Spleen (tissue), 11 donors: ENCODE data around the gene HMCN1. TPM values are rescaled to one million over a fixed set of nuclear protein-coding genes. Genes with fewer than 3 reads are reported as not detected.

Experiments used
- DNase-seq: peaks from one replicate; pipeline ENCODE4 v3.0.0-alpha.2; 2020
- H3K27ac ChIP-seq, 8 donors: fragments of 200-600 bp; sonication (generic) in 7 of 8; 1 replicate in 4 of 8; 2 replicates in 4 of 8; pipeline versions ENCODE4 v1.5.0 to v1.8.0; 2016 to 2021; ENCODE audit warnings: inconsistent platforms in 4 of 8, mild to moderate bottlenecking in 4 of 8, moderate library complexity in 1 of 8
- H3K27me3 ChIP-seq, 7 donors: fragments of 200-600 bp; sonication (generic) in 6 of 7; replicated peaks in 1 of 7; 1 replicate in 4 of 7; 2 replicates in 3 of 7; pipeline versions ENCODE4 v1.5.0 to v1.8.0; 2016 to 2021; ENCODE audit warnings: inconsistent platforms in 3 of 7, mild to moderate bottlenecking in 1 of 7
- H3K36me3 ChIP-seq, 6 donors: fragments of 200-600 bp; sonication (generic) in 5 of 6; 1 replicate in 4 of 6; 2 replicates in 2 of 6; pipeline versions ENCODE4 v1.5.0 to v1.8.0; 2016 to 2021; ENCODE audit warnings: inconsistent platforms in 2 of 6
- H3K4me1 ChIP-seq, 6 donors: fragments of 200-600 bp; sonication (generic) in 5 of 6; 1 replicate in 3 of 6; 2 replicates in 3 of 6; pipeline versions ENCODE4 v1.5.0 to v1.8.0; 2016 to 2021; ENCODE audit warnings: inconsistent platforms in 3 of 6
- H3K4me3 ChIP-seq, 8 donors: fragments of 200-600 bp; sonication (generic) in 7 of 8; 1 replicate in 4 of 8; 2 replicates in 4 of 8; pipeline versions ENCODE4 v1.5.0 to v1.8.0; 2016 to 2021; ENCODE audit warnings: inconsistent platforms in 4 of 8, mild to moderate bottlenecking in 4 of 8, moderate library complexity in 2 of 8
- H3K9me3 ChIP-seq, 8 donors: fragments of 200-600 bp; sonication (generic) in 7 of 8; 1 replicate in 4 of 8; 2 replicates in 4 of 8; pipeline versions ENCODE4 v1.5.0 to v1.8.0; 2016 to 2021; ENCODE audit warnings: inconsistent platforms in 4 of 8
- POLR2A ChIP-seq, 3 donors: fragments of 450-650 bp; IDR thresholded peaks; one replicate each; pipeline ENCODE4 v1.5.1; 2017; ENCODE audit warnings: antibody characterized with exemption in 3 of 3, mild to moderate bottlenecking in 1 of 3
- POLR2AphosphoS5 ChIP-seq, 3 donors: sonication (generic); formaldehyde crosslinking; IDR thresholded peaks; one replicate each; pipeline ENCODE4 v1.5.1; 2017; ENCODE audit warnings: antibody characterized with exemption in 3 of 3
- WGBS, 5 donors: extraction: QIAGEN DNeasy Blood & Tissue Kit in 3 of 5; methylation state at CpG; one replicate each; pipeline versions ENCODE4 v1.1.5 to v1.1.7; 2013 to 2018; 5-methylcytosine and 5-hydroxymethylcytosine counted together
- intact Hi-C: fragments of 100-400 bp; cut with DNase I; formaldehyde crosslinking; loops from one replicate; pipeline ENCODE4 v1.15.0; 2023; ENCODE audit warnings: low total_unique reads
- polyA plus RNA-seq, 3 donors: library from polyadenylated mRNA; stranded (reverse); fragments of 200-250 nt; gene quantifications; one replicate each; pipeline ENCODE4 v1.2.1, GENCODE V29; 2013
- total RNA-seq, 7 donors: library from RNA; depleted of rRNA in 3 of 7; stranded (reverse); fragments of >200 nt in 3 of 7; fragmentation: NEBNext Ultra II Directional in 4 of 7; extraction: Animal tissue kit (Norgen Biotek cat#: 25700) in 4 of 7; gene quantifications; one replicate each; pipeline versions ENCODE4 v1.1.0 to v1.2.1, GENCODE V29; 2016 to 2021
- TF ChIP-seq, protein P1 (sequence below), 11 experiments: fragments of 200-600 bp in 7 of 11; fragments of 450-650 bp in 4 of 11; sonication (generic) in 4 of 11; IDR thresholded peaks in 8 of 11; conservative IDR thresholded peaks in 3 of 11; 1 replicate in 7 of 11; 2 replicates in 4 of 11; pipeline versions ENCODE4 v1.4.0 to v1.8.0; 2016 to 2021; ENCODE audit warnings: antibody characterized with exemption in 11 of 11, inconsistent platforms in 4 of 11, mild to moderate bottlenecking in 1 of 11
- donor health status: healthy with polysubstance abuse.
- donor health status: DM: no; HTN: no; CAD: no; lungs with moderate emphysema.
- donor health status: DM: no; HTN: no; CAD: no.
- donor health status: Bipolar disorder and iron deficiency.
- donor health status: healthy.
- donor health status: DM: no; HTN: no; CAD: no.
- donor health status: DM: yes; HTN: yes; CAD: no.

Gene HMCN1
- total and polyA plus RNA-seq, 10 donors = 1.2 to 28.8 (median 19.9) TPM

DNA sequence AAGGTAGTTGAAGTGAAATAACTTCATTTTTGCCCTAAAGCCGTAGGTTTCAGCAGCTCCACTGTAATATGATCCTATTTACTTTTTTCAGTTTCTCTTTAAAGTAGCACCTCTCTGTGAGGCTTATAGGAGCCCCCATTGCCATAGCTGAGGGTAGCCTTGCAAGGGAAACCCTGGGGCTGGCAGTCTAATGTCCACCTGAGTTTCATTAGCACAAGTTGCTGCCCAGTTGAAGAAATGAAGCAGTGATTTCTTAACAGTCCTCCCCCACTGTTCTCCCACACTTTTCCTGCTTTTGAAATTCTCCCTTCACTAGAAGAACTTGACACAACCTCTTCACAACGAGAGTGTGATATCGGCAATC is 1.5 kb downstream of the HMCN1 start:
- H3K9me3 ChIP-seq = peaks cover 0 to 17% (median 15%) of the 10 kb centered on the region in 8 donors
- no peaks in the 10 kb centered on the region for H3K36me3 ChIP-seq
- no peak for DNase-seq
- intact Hi-C loops = no loop called here
- TF ChIP-seq POLR2AphosphoS5 (IDR thresholded peaks at IDR 0.05) (no peak), POLR2A (IDR thresholded peaks at IDR 0.05) (no peak)
- TF ChIP-seq, protein P1, sequence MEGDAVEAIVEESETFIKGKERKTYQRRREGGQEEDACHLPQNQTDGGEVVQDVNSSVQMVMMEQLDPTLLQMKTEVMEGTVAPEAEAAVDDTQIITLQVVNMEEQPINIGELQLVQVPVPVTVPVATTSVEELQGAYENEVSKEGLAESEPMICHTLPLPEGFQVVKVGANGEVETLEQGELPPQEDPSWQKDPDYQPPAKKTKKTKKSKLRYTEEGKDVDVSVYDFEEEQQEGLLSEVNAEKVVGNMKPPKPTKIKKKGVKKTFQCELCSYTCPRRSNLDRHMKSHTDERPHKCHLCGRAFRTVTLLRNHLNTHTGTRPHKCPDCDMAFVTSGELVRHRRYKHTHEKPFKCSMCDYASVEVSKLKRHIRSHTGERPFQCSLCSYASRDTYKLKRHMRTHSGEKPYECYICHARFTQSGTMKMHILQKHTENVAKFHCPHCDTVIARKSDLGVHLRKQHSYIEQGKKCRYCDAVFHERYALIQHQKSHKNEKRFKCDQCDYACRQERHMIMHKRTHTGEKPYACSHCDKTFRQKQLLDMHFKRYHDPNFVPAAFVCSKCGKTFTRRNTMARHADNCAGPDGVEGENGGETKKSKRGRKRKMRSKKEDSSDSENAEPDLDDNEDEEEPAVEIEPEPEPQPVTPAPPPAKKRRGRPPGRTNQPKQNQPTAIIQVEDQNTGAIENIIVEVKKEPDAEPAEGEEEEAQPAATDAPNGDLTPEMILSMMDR (IDR thresholded peaks at IDR 0.05 in 8 of 11, conservative IDR thresholded peaks at IDR 0.05 in 3 of 11) = no peak
- H3K4me1 ChIP-seq = peaks cover 0 to 21% (median 12%) of the 10 kb centered on the region in 6 donors
- H3K4me3 ChIP-seq = peak overlapping the region; percentile 8 to 66 (median 40)
- peaks cover 0 to 53% (median 8%) of the 10 kb centered on the region in 7 donors for H3K27me3 ChIP-seq
- 45 to 72% (median 51%) methylated on average over 3 of the region's 3 CpGs for WGBS, 5 donors
- peak overlapping the region in 7 of 8 donors; percentile 5 to 81 (median 21) for H3K27ac ChIP-seq

GRCh38 chr1:185739967-185740366 is 5.8 kb downstream of the HMCN1 start:
- intact Hi-C loops = no loop called here
- H3K27ac ChIP-seq = no peak overlapping the region
- H3K27me3 ChIP-seq = peaks cover 0 to 20% (median 0%) of the 10 kb centered on the region in 7 donors
- no peak for TF ChIP-seq POLR2AphosphoS5 (IDR thresholded peaks at IDR 0.05)
- TF ChIP-seq, protein P1 (IDR thresholded peaks at IDR 0.05 in 8 of 11, conservative IDR thresholded peaks at IDR 0.05 in 3 of 11) = no peak
- no peak for TF ChIP-seq POLR2A (IDR thresholded peaks at IDR 0.05)
- peaks cover 0 to 12% (median 2%) of the 10 kb centered on the region in 8 donors for H3K9me3 ChIP-seq
- no peak for DNase-seq
- H3K36me3 ChIP-seq = no peaks in the 10 kb centered on the region
- H3K4me1 ChIP-seq = peaks cover 0 to 3% (median 0%) of the 10 kb centered on the region in 6 donors
- H3K4me3 ChIP-seq = no peak overlapping the region
- WGBS, 5 donors = 74 to 87% (median 79%) methylated on average over 2 of the region's 2 CpGs

DNA sequence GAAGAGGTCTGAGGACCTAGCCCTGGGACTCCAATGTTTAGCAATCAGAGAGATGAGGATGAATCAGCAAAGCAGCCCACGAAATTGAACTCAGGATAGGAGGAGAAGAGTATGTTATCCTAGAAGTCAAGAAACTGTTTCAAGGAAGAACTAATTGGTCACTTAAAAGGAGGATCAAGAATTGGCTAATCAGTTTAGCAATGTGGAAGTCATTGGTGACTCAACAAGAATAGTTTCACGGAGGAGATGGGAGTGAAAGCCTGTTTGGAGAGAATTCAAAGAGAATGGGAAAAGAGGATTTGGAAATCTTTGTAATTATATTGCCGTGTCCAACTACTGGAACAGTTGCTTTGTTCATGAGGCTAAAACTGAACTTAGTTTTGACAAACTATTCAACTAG is 7.4 kb downstream of the HMCN1 start:
- Histone ChIP-seq H3K4me3 (no peak overlapping the region), H3K36me3 (no peaks in the 10 kb centered on the region), H3K27ac (no peak overlapping the region), H3K27me3 (peaks cover 0 to 11% (median 0%) of the 10 kb centered on the region in 7 donors), H3K9me3 (peaks cover 0 to 12% (median 2%) of the 10 kb centered on the region in 8 donors), H3K4me1 (no peaks in the 10 kb centered on the region)
- DNase-seq = no peak
- intact Hi-C loops = no loop called here
- WGBS, 5 donors = 65 to 90% (median 71%) methylated on average over 3 of the region's 3 CpGs
- TF ChIP-seq POLR2AphosphoS5 (IDR thresholded peaks at IDR 0.05) (no peak), POLR2A (IDR thresholded peaks at IDR 0.05) (no peak)
- TF ChIP-seq, protein P1 (IDR thresholded peaks at IDR 0.05 in 8 of 11, conservative IDR thresholded peaks at IDR 0.05 in 3 of 11) = no peak

DNA sequence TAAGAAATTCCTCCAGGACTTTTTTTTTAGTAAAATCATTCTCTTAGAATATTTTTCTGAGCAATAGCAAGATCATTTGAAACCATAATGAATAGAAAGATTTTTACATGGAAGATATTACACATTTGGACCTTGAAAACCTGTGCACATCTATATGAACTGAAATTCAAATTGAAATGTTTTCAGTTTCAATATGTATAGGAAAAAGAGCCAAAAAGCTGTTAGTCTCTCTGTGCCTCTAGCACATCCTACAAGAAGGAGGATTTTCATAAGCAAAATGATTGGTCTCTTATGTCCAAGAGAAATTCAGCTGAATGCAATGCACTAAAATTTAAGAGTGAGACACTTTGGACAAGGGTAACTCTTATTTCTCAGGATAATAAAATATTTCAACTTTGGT is 8.2 kb downstream of the HMCN1 start:
- H3K27me3 ChIP-seq = peaks cover 0 to 11% (median 0%) of the 10 kb centered on the region in 7 donors
- DNase-seq = no peak
- no peaks in the 10 kb centered on the region for H3K36me3 ChIP-seq
- TF ChIP-seq POLR2A (IDR thresholded peaks at IDR 0.05) (no peak), POLR2AphosphoS5 (IDR thresholded peaks at IDR 0.05) (no peak)
- TF ChIP-seq, protein P1 (IDR thresholded peaks at IDR 0.05 in 8 of 11, conservative IDR thresholded peaks at IDR 0.05 in 3 of 11) = no peak
- H3K4me1 ChIP-seq = no peaks in the 10 kb centered on the region
- H3K27ac ChIP-seq = no peak overlapping the region
- no peak overlapping the region for H3K4me3 ChIP-seq
- peaks cover 0 to 12% (median 2%) of the 10 kb centered on the region in 8 donors for H3K9me3 ChIP-seq
- intact Hi-C loops = no loop called here
